Endothelial cell of umbilical vein (primary cell): ENCODE measurements around the gene NBEA. TPM values are rescaled to one million over a fixed set of nuclear protein-coding genes. Genes with fewer than 3 reads are reported as not detected.

Experiments
- BruUV-seq: library from RNA; stranded (reverse); fragments of 400-500 nt; replicated peaks from 2 replicates; lab custom pipeline; 2021; lab: Mats Ljungman, UMichigan
- CTCF ChIA-PET: fragments of 300-600, 350-600 bp; sonication (Branson Sonifier 250); formaldehyde crosslinking; loops from one replicate; lab custom pipeline; 2021; ENCODE audit warnings: antibody characterized with exemption, inconsistent platforms; lab: Charles Lee
- POLR2A ChIA-PET: fragments of 300-600, 350-600 bp; sonication (Branson Sonifier 250); formaldehyde crosslinking; loops from one replicate; lab custom pipeline; 2021; ENCODE audit warnings: antibody characterized with exemption, inconsistent platforms; lab: Charles Lee
- DNase-seq: peaks from one replicate; pipeline ENCODE4 v3.0.0-alpha.2; 2011; ENCODE audit warnings: low read depth, low spot score
- FAIRE-seq: peaks from 2 replicates; lab custom pipeline; 2011; peaks lifted over from hg19 to GRCh38; lab: Jason Lieb, UNC
- H2AFZ ChIP-seq: 2 replicates; pipeline ENCODE4 v1.6.0; 2012; ENCODE audit warnings: low read depth, low read length, control low read depth, inconsistent platforms
- H3K27ac ChIP-seq: 2 replicates; pipeline ENCODE4 v1.5.1; 2011; ENCODE audit warnings: low read depth, mild to moderate bottlenecking, control low read depth, low read length, moderate library complexity; ENCODE audit not compliant: insufficient read depth
- H3K27me3 ChIP-seq, 2 experiments: 2 replicates each; pipeline versions ENCODE4 v1.6.0 to v1.6.1; 2011; ENCODE audit warnings: low read length in 2 of 2, mixed read lengths in 1 of 2; ENCODE audit not compliant: control insufficient read depth in 2 of 2, insufficient read depth in 2 of 2
- H3K36me3 ChIP-seq, 2 experiments: 2 replicates in 1 of 2; 3 replicates in 1 of 2; pipeline ENCODE4 v1.5.1; 2011; ENCODE audit warnings: low read length in 2 of 2, mild to moderate bottlenecking in 1 of 2, moderate library complexity in 1 of 2; ENCODE audit not compliant: control insufficient read depth in 2 of 2, insufficient read depth in 2 of 2; ENCODE audit errors: extremely low read depth in 1 of 2
- H3K4me1 ChIP-seq: 3 replicates; pipeline ENCODE4 v1.5.1; 2011; ENCODE audit warnings: mild to moderate bottlenecking, low read length; ENCODE audit not compliant: control insufficient read depth, insufficient read depth; ENCODE audit errors: extremely low read depth
- H3K4me2 ChIP-seq: 2 replicates; pipeline ENCODE4 v1.6.1; 2011; ENCODE audit warnings: low read length, control low read depth, mixed read lengths; ENCODE audit not compliant: insufficient read depth
- H3K4me3 ChIP-seq, 3 experiments: fragments of 200-600 bp in 1 of 3; sonication (generic), shearing (Covaris generic) in 1 of 3; replicated peaks in 1 of 3; 2 replicates each; pipeline ENCODE4 v1.5.1; 2011 to 2016; ENCODE audit warnings: control low read depth in 3 of 3, low read length in 3 of 3, mild to moderate bottlenecking in 2 of 3, inconsistent platforms in 1 of 3, low read depth in 1 of 3, moderate library complexity in 1 of 3; ENCODE audit not compliant: insufficient read depth in 1 of 3
- H3K79me2 ChIP-seq: 2 replicates; pipeline ENCODE4 v1.6.0; 2012; ENCODE audit warnings: low read length, inconsistent platforms; ENCODE audit not compliant: control insufficient read depth, insufficient read depth
- H3K9ac ChIP-seq: replicated peaks from 2 replicates; pipeline ENCODE3; 2011; ENCODE audit warnings: low read length, control low read depth; ENCODE audit not compliant: insufficient read depth; ENCODE audit errors: extremely low read depth
- H3K9me1 ChIP-seq: replicated peaks from 3 replicates; pipeline ENCODE4 v1.6.0; 2011; ENCODE audit warnings: mild to moderate bottlenecking, low read length; ENCODE audit not compliant: control insufficient read depth, insufficient read depth; ENCODE audit errors: extremely low read depth
- H3K9me3 ChIP-seq: replicated peaks from 2 replicates; pipeline ENCODE4 v1.5.1; 2012; ENCODE audit warnings: low read length, inconsistent platforms; ENCODE audit not compliant: control insufficient read depth, insufficient read depth
- H4K20me1 ChIP-seq: replicated peaks from 2 replicates; pipeline ENCODE3; 2011; ENCODE audit warnings: mild to moderate bottlenecking, low read length; ENCODE audit not compliant: control insufficient read depth, insufficient read depth; ENCODE audit errors: extremely low read depth
- EZH2 ChIP-seq: IDR thresholded peaks from 2 replicates; pipeline ENCODE4 v1.6.1; 2012; ENCODE audit warnings: borderline replicate concordance, low read depth, mild to moderate bottlenecking, moderate library complexity, low read length, inconsistent platforms; ENCODE audit not compliant: severe bottlenecking
- FOS ChIP-seq: IDR thresholded peaks from 2 replicates; pipeline ENCODE4 v1.6.1; 2011; ENCODE audit warnings: mild to moderate bottlenecking, low read length, moderate library complexity, borderline replicate concordance; ENCODE audit not compliant: insufficient read depth
- GATA2 ChIP-seq: IDR thresholded peaks from 2 replicates; pipeline ENCODE4 v1.7.0; 2011; ENCODE audit warnings: low read depth, mild to moderate bottlenecking, moderate library complexity, mixed read lengths, low read length; ENCODE audit not compliant: insufficient read length, insufficient read depth
- JUN ChIP-seq: IDR thresholded peaks from 2 replicates; pipeline ENCODE4 v1.6.1; 2011; ENCODE audit warnings: borderline replicate concordance, low read depth; ENCODE audit not compliant: insufficient read length, insufficient read depth
- MYC ChIP-seq: IDR thresholded peaks from one replicate; pipeline ENCODE4 v1.6.1; 2011; ENCODE audit warnings: mild to moderate bottlenecking, low read depth, low read length
- POLR2A ChIP-seq: IDR thresholded peaks from 2 replicates; pipeline ENCODE4 v1.6.1; 2012; ENCODE audit warnings: low read depth, mild to moderate bottlenecking, control low read depth, low read length
- POLR2AphosphoS5 ChIP-seq: IDR thresholded peaks from 2 replicates; pipeline ENCODE4 v1.6.1; 2012; ENCODE audit warnings: low read depth, mild to moderate bottlenecking, control low read depth, low read length, moderate library complexity; ENCODE audit not compliant: insufficient read depth
- dilution Hi-C: fragments of 300-500 bp; cut with MboI; formaldehyde crosslinking; loops from one replicate; pipeline ENCODE4 v1.15.0; 2019; ENCODE audit warnings: low sequenced_read_pairs; ENCODE audit not compliant: extremely low pct_ligation_motif_present
- intact Hi-C: fragments of 100-400 bp; cut with micrococcal nuclease; formaldehyde crosslinking; loops from one replicate; pipeline ENCODE4 v1.10.0; 2022
- polyA plus RNA-seq, 4 experiments: library from polyadenylated mRNA; depleted of rRNA in 3 of 4; stranded (reverse) in 3 of 4; unstranded in 1 of 4; fragments of >200 nt; gene quantifications; 2 replicates each; pipeline versions ENCODE4 v1.2.1 to v1.2.3, GENCODE V29; 2011 to 2012; ENCODE audit warnings: missing spikeins in 1 of 4
- total RNA-seq: library from RNA; stranded (reverse); gene quantifications from 2 replicates; pipeline ENCODE4 v1.2.3, GENCODE V29; 2021
- TF ChIP-seq, protein P1 (sequence below): IDR thresholded peaks from 2 replicates; pipeline ENCODE4 v1.6.1; 2011; ENCODE audit not compliant: insufficient read depth, insufficient read length
- TF ChIP-seq, protein P2 (sequence below), 2 donors: IDR thresholded peaks; 1 replicate in 1 of 2; 2 replicates in 1 of 2; pipeline ENCODE4 v1.5.1; 2011; ENCODE audit warnings: low read length in 2 of 2, mild to moderate bottlenecking in 2 of 2, moderate library complexity in 2 of 2, control low read depth in 1 of 2, inconsistent platforms in 1 of 2, low read depth in 1 of 2; ENCODE audit not compliant: insufficient read depth in 1 of 2; ENCODE audit errors: extremely low read depth in 1 of 2

Gene NBEA
- total and polyA plus RNA-seq, 2 donors (not counting 3 experiments of a cell fraction or from before 2014, with no cell fraction given): 3.0 to 4.8 TPM

DNA sequence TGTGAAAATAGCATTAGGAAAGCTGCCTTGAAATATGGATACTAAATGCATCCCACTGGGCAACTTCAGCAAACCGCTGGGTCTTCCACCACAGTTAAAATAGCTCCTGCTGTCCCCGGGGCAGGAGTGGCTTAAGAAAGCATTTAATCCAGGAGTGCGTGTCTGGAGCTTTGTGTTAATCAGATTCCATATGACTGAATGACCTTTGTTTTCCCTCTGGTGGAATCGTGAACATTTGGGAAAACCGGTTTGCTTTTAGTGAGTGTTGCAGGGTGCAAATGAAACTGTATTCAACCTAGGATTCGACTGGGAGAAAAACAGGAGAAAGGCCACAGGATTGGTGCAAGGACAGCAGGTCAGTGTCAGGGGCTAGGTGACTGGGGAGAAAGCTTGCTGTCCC lies 772.1 kb downstream of the NBEA start:
- Histone ChIP-seq H3K27ac (no peak overlapping the region), H3K9me3 (no peaks in the 10 kb centered on the region), H3K4me1 (no peaks in the 10 kb centered on the region), H4K20me1 (no peaks in the 10 kb centered on the region), H3K27me3 (peaks cover 0 to 1% of the 10 kb centered on the region in 2 experiments), H3K4me2 (no peak overlapping the region), H3K79me2 (no peaks in the 10 kb centered on the region), H3K9ac (no peak overlapping the region), H2AFZ (no peak overlapping the region), H3K4me3 (no peak overlapping the region), H3K9me1 (no peaks in the 10 kb centered on the region), H3K36me3 (no peaks in the 10 kb centered on the region)
- no peak for DNase-seq
- no TSS peak for BruUV-seq
- no peak for FAIRE-seq
- POLR2A ChIA-PET: no interaction called here
- TF ChIP-seq, protein P1, sequence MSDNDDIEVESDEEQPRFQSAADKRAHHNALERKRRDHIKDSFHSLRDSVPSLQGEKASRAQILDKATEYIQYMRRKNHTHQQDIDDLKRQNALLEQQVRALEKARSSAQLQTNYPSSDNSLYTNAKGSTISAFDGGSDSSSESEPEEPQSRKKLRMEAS: no peak
- TF ChIP-seq POLR2A (no peak), GATA2 (no peak), EZH2 (no peak), JUN (no peak), MYC (no peak), FOS (no peak), POLR2AphosphoS5 (no peak)
- TF ChIP-seq, protein P2, sequence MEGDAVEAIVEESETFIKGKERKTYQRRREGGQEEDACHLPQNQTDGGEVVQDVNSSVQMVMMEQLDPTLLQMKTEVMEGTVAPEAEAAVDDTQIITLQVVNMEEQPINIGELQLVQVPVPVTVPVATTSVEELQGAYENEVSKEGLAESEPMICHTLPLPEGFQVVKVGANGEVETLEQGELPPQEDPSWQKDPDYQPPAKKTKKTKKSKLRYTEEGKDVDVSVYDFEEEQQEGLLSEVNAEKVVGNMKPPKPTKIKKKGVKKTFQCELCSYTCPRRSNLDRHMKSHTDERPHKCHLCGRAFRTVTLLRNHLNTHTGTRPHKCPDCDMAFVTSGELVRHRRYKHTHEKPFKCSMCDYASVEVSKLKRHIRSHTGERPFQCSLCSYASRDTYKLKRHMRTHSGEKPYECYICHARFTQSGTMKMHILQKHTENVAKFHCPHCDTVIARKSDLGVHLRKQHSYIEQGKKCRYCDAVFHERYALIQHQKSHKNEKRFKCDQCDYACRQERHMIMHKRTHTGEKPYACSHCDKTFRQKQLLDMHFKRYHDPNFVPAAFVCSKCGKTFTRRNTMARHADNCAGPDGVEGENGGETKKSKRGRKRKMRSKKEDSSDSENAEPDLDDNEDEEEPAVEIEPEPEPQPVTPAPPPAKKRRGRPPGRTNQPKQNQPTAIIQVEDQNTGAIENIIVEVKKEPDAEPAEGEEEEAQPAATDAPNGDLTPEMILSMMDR (IDR thresholded peaks at IDR 0.05; ENCODE audit: extremely low read depth in 1 of 2, insufficient read depth in 1 of 2, low read depth in 1 of 2, low read length in 2 of 2): no peak
- intact Hi-C loops: no loop called here
- dilution Hi-C loops: no loop called here
- CTCF ChIA-PET: interaction anchor here (1.2 kb wide), 2 partner anchors 10 to 504 kb away, joined by 4 to 8 read pairs; no protein-coding TSS in a partner anchor
